Heart right ventricle (tissue), 16 donors: Measurements from ENCODE around the gene TTYH1. TPM values are rescaled to one million over a fixed set of nuclear protein-coding genes. Genes with fewer than 3 reads are reported as not detected.

Experiments
- ATAC-seq, 8 donors: fragments of 200-7000 bp; cut with Tn5 transposase; one replicate each; pipeline ENCODE4 v1.9.1; 2020; ENCODE audit warnings: mild to moderate bottlenecking in 8 of 8, moderate library complexity in 8 of 8, moderate number of reproducible peaks in 1 of 8
- DNase-seq, 2 donors: peaks; one replicate each; pipeline ENCODE4 v3.0.0-alpha.2; 2020
- H3K27ac ChIP-seq, 10 donors: fragments of 200-600 bp; sonication (generic) in 2 of 10; one replicate each; pipeline versions ENCODE4 v1.5.0 to v1.8.0; 2020 to 2022; ENCODE audit warnings: mild to moderate bottlenecking in 3 of 10
- H3K27me3 ChIP-seq, 7 donors: fragments of 200-600 bp; one replicate each; pipeline ENCODE4 v1.8.0; 2021 to 2022; ENCODE audit warnings: mild to moderate bottlenecking in 2 of 7
- H3K36me3 ChIP-seq, 9 donors: fragments of 200-600 bp; sonication (generic) in 1 of 9; one replicate each; pipeline versions ENCODE4 v1.5.0 to v1.8.0; 2020 to 2022; ENCODE audit warnings: mild to moderate bottlenecking in 2 of 9
- H3K4me1 ChIP-seq, 9 donors: fragments of 200-600 bp; sonication (generic) in 1 of 9; one replicate each; pipeline versions ENCODE4 v1.5.0 to v1.8.0; 2020 to 2022; ENCODE audit warnings: mild to moderate bottlenecking in 4 of 9
- H3K4me3 ChIP-seq, 10 donors: fragments of 200-600 bp; sonication (generic) in 2 of 10; one replicate each; pipeline versions ENCODE4 v1.5.0 to v1.8.0; 2020 to 2022; ENCODE audit warnings: mild to moderate bottlenecking in 7 of 10, moderate library complexity in 2 of 10
- H3K9me3 ChIP-seq, 11 donors: fragments of 200-600 bp in 10 of 11; sonication (generic) in 2 of 11; one replicate each; pipeline versions ENCODE4 v1.5.0 to v1.8.0; 2013 to 2022; ENCODE audit warnings: mild to moderate bottlenecking in 2 of 11, control low read depth in 1 of 11, moderate library complexity in 1 of 11
- CTCF ChIP-seq, 9 donors: fragments of 200-600 bp; sonication (generic) in 2 of 9; IDR thresholded peaks; one replicate each; pipeline versions ENCODE4 v1.5.0 to v1.8.0; 2021 to 2022; ENCODE audit warnings: antibody characterized with exemption in 9 of 9, mild to moderate bottlenecking in 5 of 9, moderate library complexity in 1 of 9
- WGBS, 2 donors: extraction: QIAGEN DNeasy Blood & Tissue Kit; methylation state at CpG; one replicate each; pipeline ENCODE4 v1.1.7; 2013; ENCODE audit warnings: inconsistent platforms in 1 of 2; 5-methylcytosine and 5-hydroxymethylcytosine counted together
- intact Hi-C, 10 donors: fragments of 100-400 bp; cut with DNase I; formaldehyde crosslinking; loops; one replicate each; pipeline versions ENCODE4 v1.11.1 to v1.14.2; 2022
- polyA plus RNA-seq, 2 donors: library from polyadenylated mRNA; stranded (reverse); fragments of 200-250 nt; gene quantifications; one replicate each; pipeline ENCODE4 v1.2.3, GENCODE V29; 2013
- total RNA-seq, 10 donors: library from RNA; stranded (reverse); fragmentation: NEBNext Ultra II Directional in 3 of 10; extraction: Animal tissue kit (Norgen Biotek cat#: 25700) in 3 of 10; gene quantifications; one replicate each; pipeline versions ENCODE4 v1.2.1 to v1.2.4, GENCODE V29; 2021 to 2023
- donor health status: Arrhythmogenic right ventricular cardiomyopathy.
- donor health status: ischemic (EF 13 %, LVEDD 7.1; RV severe dilation, severe dysfunction).
- donor health status: healthy with polysubstance abuse.
- donor health status: DM: no; HTN: yes; CAD: no.
- donor health status: DM: no; HTN: no; CAD: no.
- donor health status: ischemic (EF 25% LVEDD 6.9; RV normal size, moderate dysfunction).
- donor health status: ischemic (EF 25% LVEDD 5.7; RV mildly dilated, moderate dysfunction).
- donor health status: healthy.
- donor health status: DM: yes; HTN: yes; CAD: no.
- donor health status: Ischemic cardiomyopathy.
- donor health status: ischemic (EF 35%, LVEDD 5.7; RV mildly dilated, moderate dysfunction).
- donor health status: nonischemic (EF 11% LVEDD 7.7; RV severe dilation, severe dysfunction).
- donor health status: DM: yes; HTN: yes; CAD: no.
- donor health status: PGD.
- donor health status: ischemic (EF 29% LVEDD 5.4; RV normal size, mild dysfunction).
- donor health status: nonischemic (EF 23%, LVEDD 6.1; RV moderate dilation, normal function).

TTYH1 gene
- total and polyA plus RNA-seq, 12 donors, result 0.37 to 4.3 (median 1.2) TPM

GRCh38 chr19:54478677-54479266 is 63.5 kb downstream of the TTYH1 start:
- ATAC-seq, result peak in 3 of 8 donors; percentile 29 to 54 (median 37)
- DNase-seq, result no peak
- intact Hi-C loops, result no loop called here

GRCh38 chr19:54480051-54480450 is 64.8 kb downstream of the TTYH1 start:
- intact Hi-C loops, result loop anchor here in 8 of 10 donors (5.0 to 10.0 kb wide), 3 partner anchors 192 to 197 kb away; no protein-coding TSS in a partner anchor
- ATAC-seq, result no peak
- 79 to 85% methylated on average over 2 of the region's 2 CpGs for WGBS, 2 donors
- Histone ChIP-seq H3K36me3 (no peaks in the 10 kb centered on the region), H3K4me3 (no peak overlapping the region), H3K9me3 (no peaks in the 10 kb centered on the region), H3K27me3 (peaks cover 0 to 76% (median 14%) of the 10 kb centered on the region in 7 donors), H3K4me1 (peaks cover 0 to 27% (median 0%) of the 10 kb centered on the region in 9 donors), H3K27ac (no peak overlapping the region)
- no peak for DNase-seq
- no peak for TF ChIP-seq CTCF (IDR thresholded peaks at IDR 0.05)

More at GRCh38 chr19:54478677-54479266, 63.5 kb downstream of the TTYH1 start:
- H3K9me3 ChIP-seq, result no peaks in the 10 kb centered on the region
- H3K4me1 ChIP-seq, result peaks cover 0 to 29% (median 2%) of the 10 kb centered on the region in 9 donors
- peaks cover 0 to 76% (median 6%) of the 10 kb centered on the region in 7 donors for H3K27me3 ChIP-seq
- no peak overlapping the region for H3K27ac ChIP-seq
- H3K36me3 ChIP-seq, result no peaks in the 10 kb centered on the region
- no peak overlapping the region for H3K4me3 ChIP-seq
- peak; percentile 12 to 74 (median 62) for TF ChIP-seq CTCF (IDR thresholded peaks at IDR 0.05)
- WGBS, 2 donors, result 17 to 19% methylated on average over 10 of the region's 10 CpGs

- Histone ChIP-seq H3K4me3 (no peak overlapping the region), H3K9me3 (no peaks in the 10 kb centered on the region), H3K27ac (no peak overlapping the region), H3K36me3 (no peaks in the 10 kb centered on the region), H3K4me1 (peaks cover 0 to 27% (median 0%) of the 10 kb centered on the region in 9 donors), H3K27me3 (peaks cover 0 to 77% (median 21%) of the 10 kb centered on the region in 7 donors)
- intact Hi-C loops, result loop anchor here in 8 of 10 donors (5.0 to 10.0 kb wide), 3 partner anchors 191 to 196 kb away; no protein-coding TSS in a partner anchor
- peak in 4 of 8 donors; percentile 37 to 74 (median 51) for ATAC-seq
- DNase-seq, result peak in 1 of 2 donors; percentile 27
- TF ChIP-seq CTCF (IDR thresholded peaks at IDR 0.05), result peak in 8 of 9 donors; percentile 51 to 79 (median 64)
- WGBS, 2 donors, result 12 to 14% methylated on average over 16 of the region's 16 CpGs
Measured at GRCh38 chr19:54481326-54481930, 66.2 kb downstream of the TTYH1 start.

GRCh38 chr19:54482889-54483288 is 67.6 kb downstream of the TTYH1 start:
- intact Hi-C loops, result loop anchor here in 8 of 10 donors (5.0 to 10.0 kb wide), 3 partner anchors 189 to 194 kb away; no protein-coding TSS in a partner anchor
- no peak for TF ChIP-seq CTCF (IDR thresholded peaks at IDR 0.05)
- no peak overlapping the region for H3K27ac ChIP-seq
- WGBS, 2 donors, result 76 to 89% methylated on average over 3 of the region's 3 CpGs
- H3K27me3 ChIP-seq, result peaks cover 0 to 77% (median 21%) of the 10 kb centered on the region in 7 donors
- no peak overlapping the region for H3K4me3 ChIP-seq
- ATAC-seq (no peak), DNase-seq (no peak)
- peaks cover 0 to 27% (median 0%) of the 10 kb centered on the region in 9 donors for H3K4me1 ChIP-seq
- no peaks in the 10 kb centered on the region for H3K36me3 ChIP-seq
- no peaks in the 10 kb centered on the region for H3K9me3 ChIP-seq
